Stimulated activated CD8-positive, alpha-beta memory T cell treated with anti-CD3 and anti-CD28 coated beads, Interleukin-12 subunit alpha, Interleukin-12 subunit beta, amount 100 ng/mL, for 24 hours (primary cell): ENCODE results near the gene PPIB.

Experiments used
- DNase-seq: peaks from one replicate; pipeline ENCODE4 v3.0.0-alpha.2; 2020; ENCODE audit errors: extremely low read depth

Gene PPIB

DNA sequence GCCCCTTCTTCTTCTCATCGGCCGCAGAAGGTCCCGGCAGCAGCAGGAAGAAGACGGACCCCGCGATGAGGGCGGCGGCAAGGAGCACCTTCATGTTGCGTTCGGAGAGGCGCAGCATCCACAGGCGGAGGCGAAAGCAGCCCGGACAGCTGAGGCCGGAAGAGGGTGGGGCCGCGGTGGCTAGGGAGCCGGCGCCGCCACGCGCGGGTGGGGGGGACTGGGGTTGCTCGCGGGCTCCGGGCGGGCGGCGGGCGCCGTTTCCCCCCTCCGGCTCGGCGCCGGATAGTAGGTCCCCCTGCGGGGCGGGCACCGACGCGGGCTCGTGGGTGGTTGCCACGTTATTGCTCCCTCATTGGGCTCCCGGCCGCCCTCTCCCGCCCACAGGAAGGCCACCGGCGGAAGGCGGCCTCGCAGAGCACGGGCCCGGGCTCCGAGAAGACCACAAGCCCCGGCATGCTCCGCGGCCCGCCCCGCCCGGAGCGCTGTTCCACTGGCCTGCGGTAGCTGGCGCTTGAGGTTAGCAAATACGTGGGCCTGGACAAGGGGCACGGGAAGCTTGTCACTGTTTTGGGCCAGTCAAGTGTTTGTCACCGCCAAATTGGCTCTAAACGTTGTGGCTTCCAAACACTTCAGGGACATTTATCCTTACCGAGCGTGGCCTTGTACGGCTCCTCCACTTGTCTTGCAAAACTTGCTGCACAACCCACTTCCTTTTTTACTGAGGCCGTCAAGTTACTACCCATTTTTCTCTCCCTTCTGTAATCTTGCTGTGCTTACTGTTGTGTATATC lies at the start of gene PPIB:
Gene PPIB, minus strand, starts transcription at position 154 of the 790 bp plus-strand sequence. Its CDS starts 36 bp downstream, at position 118.
- DNase-seq = peak; percentile 95

DNA sequence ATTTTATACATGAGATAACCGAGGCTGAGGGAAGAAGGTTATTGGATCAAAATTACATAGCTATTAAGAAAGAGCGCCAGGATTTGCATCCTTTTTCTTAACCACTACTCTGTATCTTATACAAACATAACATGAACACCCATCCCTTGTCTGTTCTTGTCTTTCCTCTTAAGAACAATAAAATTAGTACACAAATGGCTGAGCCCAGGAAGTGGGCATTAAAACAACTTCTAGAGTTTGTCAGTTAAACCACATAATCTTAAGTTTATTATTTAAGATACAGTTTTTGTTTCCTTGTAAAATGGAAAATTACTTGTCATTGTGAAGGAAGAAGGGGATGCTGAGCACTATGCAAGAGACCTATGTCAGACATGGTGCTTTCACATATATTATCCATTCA lies 48.9 kb upstream of the PPIB start:
- DNase-seq = no peak

DNA sequence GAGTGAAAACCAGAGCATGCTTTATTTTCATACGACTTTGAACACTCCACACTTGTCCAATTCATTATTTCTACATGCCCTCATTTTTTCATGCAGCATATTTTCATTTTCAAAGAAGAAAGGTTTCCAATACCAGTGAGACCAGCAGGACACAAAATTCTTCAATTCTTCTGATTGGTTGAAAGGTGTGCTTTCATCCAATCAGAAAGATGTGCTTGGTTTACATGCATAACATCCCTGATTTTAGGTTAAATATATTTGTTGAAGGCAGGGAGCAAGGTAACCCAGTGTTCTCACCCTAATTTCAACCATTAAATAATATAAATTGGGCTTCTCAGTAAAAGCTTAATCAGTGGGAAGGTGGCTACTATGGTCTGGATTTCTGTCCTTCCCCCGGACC lies 47.5 kb upstream of the PPIB start:
- no peak for DNase-seq

DNA sequence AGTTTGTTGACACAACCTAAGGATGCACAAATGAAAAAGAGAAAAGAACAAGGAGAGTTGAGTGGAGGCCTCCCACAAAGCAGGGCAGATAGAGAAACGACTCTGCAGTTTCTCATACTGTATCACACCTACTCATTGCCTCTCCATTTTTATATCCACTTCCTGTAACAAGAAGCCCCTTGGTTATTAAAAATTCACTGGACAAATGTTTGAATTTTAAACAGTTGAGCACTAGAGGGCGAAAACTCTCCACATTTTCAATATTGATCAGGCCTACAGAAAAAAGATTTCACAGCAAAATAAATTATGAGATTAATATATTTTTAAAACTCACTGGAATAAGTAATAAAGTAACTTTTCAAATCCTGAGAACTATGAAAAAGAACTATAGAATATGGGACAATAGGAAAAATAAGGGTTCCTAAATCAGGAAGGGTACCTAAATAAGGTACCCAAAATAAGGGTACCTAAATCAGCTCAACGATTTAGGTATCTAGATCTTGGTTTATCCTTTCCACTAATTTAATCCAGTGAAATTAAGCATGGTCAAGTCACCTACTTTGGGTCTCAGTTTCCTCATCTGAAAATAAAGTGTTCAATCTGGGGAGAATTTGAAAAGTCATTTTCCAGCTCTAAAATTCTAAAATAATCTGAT lies 47.0 kb upstream of the PPIB start:
- no peak for DNase-seq

DNA sequence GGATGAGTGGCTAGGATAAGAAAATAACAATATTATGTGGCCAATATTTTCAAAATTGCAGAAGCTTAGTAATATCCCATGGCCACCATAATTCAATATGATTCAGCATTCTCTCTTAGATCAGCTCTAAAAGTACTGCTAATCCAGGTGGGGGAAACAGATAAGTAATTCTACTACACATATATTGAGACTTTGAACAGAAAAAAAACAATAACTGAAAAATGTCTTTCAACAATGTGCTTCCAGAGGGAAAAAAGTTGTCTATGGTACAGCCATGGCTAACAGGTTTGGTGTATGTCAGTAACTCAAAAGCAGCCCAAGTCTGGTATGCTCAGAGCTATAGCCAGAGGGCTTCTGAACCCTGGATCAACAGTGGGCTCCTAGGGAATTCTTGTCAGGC lies 42.4 kb upstream of the PPIB start:
- DNase-seq = no peak

DNA sequence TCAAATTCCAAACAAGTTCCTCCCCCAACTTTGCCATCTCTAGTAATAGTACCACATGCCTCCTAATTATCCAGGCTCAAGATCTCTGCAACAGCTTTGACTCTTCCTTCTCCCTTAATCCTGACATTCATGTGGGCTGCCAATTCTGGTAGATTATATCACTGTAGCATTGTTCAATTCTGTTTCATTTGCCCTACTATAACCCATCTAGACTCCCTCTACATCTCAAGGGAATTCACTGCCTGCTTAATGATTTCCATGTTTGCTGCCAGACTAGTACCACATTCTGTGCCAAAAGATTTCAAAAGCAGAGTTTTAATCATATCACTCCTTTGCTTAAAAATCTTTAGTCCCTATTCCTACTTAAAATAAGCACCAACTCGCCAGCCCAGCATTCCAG lies 34.6 kb upstream of the PPIB start:
- DNase-seq = no peak

DNA sequence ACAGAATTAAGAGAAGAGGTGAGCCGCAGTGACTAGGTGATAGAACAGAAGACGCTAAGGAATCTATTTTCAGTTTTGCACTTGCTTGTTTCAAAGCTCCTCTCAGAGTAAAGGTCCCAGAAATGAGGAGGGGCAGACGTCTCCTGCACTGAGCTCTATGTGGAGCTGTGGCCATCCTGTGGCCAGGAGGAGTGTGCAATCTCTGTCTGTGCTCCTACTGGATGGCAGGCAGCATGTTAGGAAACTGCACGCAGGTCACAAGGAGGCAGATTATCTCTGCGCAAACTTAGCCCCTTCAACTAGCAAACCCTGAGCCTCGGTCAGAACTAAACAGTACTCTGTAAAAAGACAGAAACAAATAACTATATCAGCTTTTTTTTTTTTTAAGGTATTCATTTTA lies 31.1 kb upstream of the PPIB start:
- DNase-seq = no peak

DNA sequence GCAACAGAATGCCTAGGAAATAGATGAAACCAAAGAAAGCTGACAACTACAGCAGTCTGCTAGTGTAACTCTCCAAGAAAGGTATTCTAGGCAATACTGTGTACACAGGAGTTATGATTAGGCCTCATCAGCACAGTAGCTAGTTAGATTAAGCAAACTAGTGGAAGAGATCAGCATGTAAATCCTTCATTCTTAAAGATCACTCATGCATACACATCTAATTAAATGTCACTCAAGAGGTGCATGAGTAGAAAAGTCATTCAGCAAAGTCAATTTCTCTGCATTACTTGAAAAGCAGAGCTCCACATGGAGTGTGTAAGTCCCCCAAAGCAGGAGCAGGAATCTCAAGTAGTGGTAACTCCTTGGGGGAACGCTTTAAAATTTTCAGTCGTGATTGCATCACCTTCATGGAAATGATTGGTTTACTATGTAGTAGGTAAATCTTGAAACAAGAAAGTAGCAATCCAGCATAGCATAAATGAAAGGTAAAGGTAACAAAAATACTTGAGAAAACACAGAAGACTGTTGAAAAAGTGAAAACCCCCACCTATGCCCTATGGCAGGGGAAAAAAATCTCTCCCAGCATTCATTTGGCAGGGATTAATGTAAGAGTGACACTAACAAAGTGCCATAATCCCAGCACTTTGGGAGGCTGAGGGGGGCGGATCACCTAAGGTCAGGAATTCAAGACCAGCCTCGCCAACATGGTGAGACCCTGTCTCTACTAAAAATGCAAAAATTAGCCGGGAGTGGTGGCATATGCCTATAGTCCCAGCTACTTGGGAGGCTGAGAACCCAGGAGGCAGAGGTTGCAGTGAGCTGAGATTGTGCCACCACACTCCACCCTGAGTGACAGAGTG lies 29.4 kb upstream of the PPIB start:
- DNase-seq = no peak

DNA sequence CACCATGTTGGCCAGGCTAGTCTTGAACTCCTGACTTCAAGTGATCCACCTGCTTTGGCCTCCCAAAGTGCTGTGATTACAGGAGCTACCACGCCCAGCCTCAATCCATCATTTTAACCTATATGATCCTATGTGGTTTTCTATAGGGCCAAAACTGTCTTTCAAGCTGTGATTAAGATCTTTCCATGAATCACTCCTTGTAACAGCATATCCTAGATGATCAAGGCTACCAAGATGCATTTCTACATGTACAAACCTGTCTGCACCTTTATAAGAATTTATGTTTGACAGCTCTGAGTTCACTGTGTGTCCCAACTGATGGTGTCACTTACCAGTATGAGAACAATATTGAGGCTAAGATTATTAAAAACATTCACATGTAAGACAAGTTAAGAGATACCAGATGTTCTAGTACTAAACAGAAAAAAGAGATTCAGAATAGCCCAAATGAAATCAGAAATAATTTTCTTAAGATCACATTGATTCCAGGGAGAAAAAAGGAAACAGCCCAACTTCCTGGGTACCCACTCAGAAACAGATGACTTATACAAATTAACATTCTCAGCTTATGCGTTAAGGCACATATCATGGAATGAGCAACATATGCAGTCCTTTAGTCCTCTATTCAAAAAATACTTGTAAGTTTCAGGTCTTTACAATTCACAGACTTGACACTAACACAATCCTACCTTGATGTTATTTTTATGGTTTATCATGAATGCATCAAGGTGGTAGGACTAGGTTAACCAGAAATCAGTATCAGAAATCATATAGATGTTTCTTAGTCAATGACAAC lies 24.8 kb upstream of the PPIB start:
- DNase-seq = no peak

DNA sequence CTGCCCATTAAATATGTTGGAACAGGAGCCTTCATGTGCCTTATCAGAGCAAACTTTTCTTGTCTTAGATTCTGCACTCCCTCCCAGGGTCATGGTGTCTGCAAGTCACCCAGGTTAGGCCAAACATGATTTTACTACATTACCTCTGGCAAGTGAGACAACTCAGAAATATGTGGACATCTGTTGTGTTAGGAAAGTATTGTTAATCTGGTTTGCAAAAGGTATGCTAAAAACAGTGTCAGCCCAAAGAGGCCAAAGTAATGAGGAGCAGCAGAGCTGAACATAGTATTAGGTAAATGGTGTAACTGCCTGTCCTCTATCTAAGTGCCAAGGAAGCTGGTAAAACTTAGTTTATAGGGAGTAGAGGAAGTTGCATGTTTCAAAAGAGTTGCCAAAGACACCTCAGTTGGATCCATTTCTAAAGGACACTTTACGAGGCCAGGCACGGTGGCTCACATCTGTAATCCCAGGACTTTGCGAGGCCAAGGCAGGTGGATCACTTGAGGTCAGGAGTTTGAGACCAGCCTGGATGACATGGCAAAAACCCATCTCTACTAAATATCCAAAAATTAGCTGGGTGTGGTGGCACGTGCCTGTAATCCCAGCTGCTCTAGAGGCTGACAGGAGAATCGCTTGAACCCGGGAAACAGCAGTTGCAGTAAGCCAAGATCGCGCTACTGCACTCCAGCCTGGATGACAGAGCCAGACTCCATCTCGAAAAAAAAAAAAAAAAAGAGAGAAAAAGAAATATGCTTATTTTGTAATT lies 22.5 kb upstream of the PPIB start:
- no peak for DNase-seq

DNA sequence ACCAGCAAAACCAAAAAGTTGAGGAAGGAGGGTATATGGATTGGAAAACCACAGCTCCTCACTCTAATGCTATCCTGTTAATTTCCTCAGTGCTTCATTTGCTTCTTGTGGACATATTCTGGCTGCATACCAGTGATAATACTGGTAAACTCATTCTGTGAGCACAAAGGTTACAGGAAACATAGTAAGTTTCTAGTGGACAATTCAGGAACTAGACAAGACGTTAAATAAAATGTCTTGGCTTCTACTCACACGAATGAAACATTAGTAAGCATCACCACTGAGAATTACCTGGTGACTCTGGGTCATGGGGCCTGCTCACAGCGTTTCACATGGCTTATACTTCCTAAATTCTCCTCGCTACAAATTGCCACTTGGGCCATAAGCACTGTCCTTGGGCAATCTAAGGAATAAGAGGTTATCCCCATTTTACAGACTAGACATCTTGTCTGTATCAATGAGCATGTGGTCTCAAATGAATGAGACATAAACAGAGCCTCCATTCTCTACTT lies 20.1 kb upstream of the PPIB start:
- no peak for DNase-seq

DNA sequence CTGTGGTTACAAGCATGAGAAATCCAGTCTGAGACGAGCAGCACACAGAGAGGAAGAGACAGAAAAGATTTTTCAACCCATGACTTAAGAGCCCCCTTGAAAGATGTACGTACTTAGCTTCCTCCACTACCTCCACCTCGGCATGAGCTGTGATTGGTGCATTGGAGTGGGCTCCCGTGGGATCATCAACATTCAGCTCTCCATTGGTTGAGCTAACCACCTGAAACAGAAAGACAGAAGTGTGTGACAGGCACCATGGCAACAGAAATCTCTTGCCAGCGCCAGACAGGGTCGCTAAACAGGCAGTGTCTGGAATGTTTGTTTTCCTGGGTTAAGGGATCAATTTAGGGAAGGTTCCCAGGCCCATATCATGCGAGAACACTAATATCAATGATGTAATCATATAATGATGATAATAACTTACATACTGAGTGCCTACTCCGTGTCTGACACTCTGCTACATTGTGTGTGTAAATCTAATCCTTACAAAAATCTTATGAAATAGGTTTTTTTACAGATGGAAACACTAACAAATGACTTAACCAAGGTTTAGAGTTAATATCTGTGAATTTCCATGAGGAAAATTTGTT lies 17.5 kb upstream of the PPIB start:
- DNase-seq = no peak

DNA sequence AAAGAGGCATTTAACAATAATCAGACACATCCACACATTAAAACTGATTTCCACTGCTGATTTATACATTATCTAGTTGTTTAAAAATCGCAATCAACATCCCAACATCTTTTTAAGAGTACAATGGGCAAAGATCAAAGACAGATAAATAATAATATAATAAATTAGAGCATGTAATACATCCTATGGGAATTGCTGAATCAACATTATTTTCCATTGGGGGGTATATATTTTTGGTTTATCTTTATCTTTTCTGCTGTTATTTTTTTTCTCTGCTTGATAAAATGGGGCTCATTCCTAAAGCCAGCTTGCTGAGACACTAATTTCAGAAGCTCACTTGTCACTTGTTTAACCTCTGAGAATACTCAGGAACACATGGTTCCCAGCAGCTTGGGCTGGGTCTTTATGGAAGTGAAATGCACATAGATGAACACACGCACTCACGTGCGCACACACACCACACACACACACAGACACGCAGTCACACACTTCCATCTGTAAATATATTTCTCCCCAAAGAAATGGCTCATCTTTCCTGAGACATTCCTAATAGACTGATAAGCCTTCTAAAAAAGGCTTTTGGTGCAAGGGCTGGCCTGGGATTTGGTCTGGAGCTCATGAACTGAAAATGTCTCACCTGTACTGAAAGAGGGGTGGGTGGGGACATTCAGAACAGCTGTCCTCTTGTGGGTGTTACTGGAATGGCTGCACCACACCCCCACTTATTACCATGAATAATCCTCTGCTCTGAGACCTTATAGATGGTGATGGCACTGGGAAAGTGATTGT lies 3.5 kb upstream of the PPIB start:
- no peak for DNase-seq

DNA sequence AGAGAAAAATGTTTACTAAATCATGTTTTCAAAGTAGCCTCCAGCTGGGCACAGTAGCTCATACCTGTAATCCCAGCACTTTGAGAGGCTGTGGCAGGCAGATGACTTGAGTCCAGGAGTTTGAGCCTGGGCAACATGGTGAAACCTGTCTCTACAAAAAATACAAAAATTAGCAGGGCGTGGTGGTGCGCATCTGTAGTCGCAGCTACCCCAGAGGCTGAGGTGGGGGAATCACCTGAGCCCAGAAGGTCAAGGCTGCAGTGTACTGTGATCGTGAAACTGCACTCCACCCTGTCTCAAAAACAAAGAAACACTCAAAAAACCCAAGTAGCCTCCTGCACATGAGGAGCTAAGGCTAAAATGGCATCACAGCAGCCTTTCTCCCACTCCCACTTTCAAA lies 1.6 kb upstream of the PPIB start:
- no peak for DNase-seq

DNA sequence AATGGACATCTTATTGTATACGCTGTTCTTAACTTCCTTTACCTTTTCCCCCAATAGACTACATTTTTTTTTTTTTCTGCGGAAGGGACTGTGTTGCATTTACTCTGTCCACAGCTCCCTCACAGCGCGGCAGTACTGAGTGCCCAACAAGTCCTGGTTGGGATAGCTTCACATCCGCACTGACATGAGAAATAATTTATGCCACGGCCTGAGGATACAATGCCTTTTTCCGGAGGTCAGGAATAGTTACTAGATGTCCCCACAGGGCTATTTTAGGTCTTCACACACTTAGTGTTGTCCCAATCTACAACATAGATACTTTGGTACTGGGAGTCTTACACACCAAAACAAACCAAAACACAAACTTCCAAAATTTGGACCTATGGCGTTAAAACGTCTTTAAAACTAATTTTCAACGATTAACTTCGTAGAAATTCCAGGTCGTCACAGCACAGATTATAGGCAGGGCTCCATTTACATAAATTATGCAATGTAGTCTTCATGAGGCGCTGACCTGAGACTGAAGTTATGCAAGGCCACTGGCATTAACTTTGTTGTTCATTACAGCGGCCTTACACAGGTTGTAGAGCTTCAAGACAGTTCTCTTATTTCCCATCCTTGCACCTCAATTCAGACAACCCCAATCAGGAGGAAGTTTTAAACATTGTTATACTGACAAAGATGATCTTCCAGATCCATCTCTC lies 989 bp upstream of the PPIB start:
- DNase-seq = no peak

DNA sequence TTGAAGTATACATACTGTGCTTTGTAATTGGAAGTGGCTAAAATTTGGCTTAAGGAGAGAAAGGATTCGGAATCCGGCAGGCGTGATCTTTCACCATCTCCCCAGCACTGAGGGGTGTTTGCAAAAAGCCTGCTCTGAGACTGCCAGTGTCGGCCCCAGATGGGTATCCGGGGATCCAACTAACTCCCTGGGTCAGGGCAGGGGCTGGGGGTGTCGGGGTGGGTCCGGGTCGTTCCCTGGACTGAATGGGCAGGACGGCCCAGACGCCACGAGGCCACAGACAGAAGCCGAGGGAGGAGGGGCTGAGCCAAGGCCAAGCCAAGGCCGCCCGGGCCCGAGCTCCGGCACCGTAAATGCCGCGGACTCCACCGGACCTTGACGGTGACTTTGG lies 349 bp downstream of the PPIB start:
- no peak for DNase-seq

DNA sequence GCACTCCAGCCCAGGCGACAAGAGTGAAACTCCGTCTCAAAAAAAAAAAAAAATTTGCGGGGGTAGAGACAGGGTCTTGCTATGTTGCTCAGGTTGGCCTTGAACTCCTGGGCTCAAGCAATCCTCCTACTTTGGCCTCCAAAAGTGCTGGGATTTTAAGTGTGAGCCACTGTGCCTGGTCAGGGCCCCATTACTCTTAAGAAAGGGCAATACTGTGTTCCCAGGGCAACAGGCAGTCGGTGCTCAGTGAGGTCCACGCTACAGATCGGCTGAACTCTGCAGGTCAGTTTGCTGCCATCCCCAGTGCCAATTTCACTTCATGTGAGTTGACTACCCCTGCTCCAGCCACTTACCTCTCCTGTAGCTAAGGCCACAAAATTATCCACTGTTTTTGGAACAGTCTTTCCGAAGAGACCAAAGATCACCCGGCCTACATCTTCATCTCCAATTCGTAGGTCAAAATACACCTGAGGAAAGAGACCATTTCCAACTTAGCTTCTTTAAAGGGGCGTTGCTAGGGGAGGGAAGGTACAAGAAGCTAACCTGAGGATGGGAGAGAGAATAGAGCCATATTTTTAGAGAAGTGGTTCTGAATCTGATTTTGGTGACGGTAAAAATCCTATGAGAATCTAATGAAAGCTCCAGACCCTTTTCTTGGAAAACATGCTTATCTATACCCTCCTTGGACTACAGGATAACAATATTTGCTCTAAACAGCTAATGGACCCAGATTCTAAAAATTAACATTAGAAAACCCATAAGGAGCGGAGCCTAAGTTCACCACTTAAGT lies 939 bp downstream of the PPIB start:
- DNase-seq = no peak
